ENCODE results near the gene CIAO3. TPM values are rescaled to one million over a fixed set of nuclear protein-coding genes. Genes with fewer than 3 reads are reported as not detected.
A peak's percentile ranks its signal among the peaks of the same experiment; 100 is the strongest.

Gene CIAO3
- total RNA-seq, 1 donor from 2014 or later = 24.2 TPM

DNA sequence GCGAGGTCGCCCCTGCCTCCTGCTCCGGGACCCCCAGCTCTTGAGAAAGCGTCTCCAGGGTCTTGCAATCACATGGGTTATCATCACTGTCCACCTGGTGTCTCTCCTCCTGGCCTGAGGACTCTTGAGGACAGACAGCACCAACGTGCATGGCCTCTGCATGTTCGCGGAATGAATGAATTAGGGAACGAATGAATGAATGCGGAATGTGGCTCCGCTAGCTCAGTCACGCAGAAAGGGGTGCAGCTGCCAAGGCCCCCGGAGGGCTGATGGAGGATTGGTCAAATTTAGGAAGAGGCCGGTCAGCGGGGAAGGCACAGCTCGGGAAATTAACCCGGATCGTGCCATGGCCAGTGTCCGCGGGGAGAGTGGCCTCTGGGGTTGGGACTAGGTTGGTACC lies 38.5 kb downstream of the CIAO3 start:
- intact Hi-C loops (cut with DNase I) = no loop called here
- no peaks in the 10 kb centered on the region for H3K9me3 ChIP-seq
- H3K36me3 ChIP-seq = no peaks in the 10 kb centered on the region
- H3K27me3 ChIP-seq = peaks cover 84% of the 10 kb centered on the region
- DNase-seq = no peak
- no peaks in the 10 kb centered on the region for H3K4me1 ChIP-seq
- no peak overlapping the region for H3K27ac ChIP-seq
- no peak for ATAC-seq
- no peak overlapping the region for H3K4me3 ChIP-seq
- TF ChIP-seq, protein P1, sequence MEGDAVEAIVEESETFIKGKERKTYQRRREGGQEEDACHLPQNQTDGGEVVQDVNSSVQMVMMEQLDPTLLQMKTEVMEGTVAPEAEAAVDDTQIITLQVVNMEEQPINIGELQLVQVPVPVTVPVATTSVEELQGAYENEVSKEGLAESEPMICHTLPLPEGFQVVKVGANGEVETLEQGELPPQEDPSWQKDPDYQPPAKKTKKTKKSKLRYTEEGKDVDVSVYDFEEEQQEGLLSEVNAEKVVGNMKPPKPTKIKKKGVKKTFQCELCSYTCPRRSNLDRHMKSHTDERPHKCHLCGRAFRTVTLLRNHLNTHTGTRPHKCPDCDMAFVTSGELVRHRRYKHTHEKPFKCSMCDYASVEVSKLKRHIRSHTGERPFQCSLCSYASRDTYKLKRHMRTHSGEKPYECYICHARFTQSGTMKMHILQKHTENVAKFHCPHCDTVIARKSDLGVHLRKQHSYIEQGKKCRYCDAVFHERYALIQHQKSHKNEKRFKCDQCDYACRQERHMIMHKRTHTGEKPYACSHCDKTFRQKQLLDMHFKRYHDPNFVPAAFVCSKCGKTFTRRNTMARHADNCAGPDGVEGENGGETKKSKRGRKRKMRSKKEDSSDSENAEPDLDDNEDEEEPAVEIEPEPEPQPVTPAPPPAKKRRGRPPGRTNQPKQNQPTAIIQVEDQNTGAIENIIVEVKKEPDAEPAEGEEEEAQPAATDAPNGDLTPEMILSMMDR (IDR thresholded peaks at IDR 0.05) = no peak

DNA sequence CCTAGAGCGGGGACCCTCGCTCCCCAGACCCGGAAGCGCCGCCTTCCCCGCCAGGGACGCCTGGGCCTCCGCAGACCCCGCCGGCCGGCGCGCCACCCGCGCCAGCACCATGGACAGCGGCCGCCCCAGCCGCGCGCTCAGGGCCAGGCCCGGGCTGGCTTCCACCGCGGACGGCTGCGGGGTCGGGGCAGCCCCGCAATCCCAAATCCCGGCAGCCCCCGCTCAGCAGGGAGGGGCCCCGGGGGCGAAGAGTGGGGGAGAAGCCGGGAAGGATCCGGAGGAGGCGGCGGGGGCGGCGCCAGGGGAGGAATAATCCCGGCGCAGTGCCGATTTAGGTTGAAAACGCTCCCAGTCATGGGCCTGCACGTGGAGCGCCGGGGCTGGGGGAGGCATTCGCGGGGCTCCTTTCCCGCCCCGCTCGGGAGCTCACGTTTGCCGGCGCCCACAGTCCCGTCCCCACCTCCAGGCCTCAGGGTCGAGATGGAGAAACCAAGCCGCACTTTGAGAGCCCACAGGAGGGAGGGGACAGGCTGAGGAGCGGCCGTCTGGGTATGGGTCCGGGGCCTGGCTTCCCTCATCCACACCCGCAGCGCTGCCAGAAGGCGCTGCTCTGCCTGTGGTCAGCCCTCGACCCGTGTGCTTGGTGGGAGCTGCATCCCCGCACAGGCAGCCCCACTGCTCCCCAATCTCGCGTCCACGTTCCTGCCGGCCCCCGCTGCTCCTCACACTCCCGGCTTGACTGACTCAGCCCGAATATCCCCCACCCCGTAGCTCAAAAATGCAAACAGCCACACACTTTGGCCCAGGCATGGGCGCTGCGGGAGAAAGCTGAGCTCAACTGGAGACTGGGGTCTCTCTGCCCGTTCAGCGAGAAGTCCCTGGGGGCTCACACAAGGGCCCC lies 39.9 kb downstream of the CIAO3 start:
- Histone ChIP-seq H3K36me3 (no peaks in the 10 kb centered on the region), H3K27me3 (peaks cover 79% of the 10 kb centered on the region), H3K27ac (no peak overlapping the region), H3K9me3 (no peaks in the 10 kb centered on the region), H3K4me1 (peaks cover under 1% of the 10 kb centered on the region), H3K4me3 (no peak overlapping the region)
- TF ChIP-seq, protein P1 (IDR thresholded peaks at IDR 0.05) = no peak
- ATAC-seq (peak; percentile 44), DNase-seq (no peak)
- intact Hi-C loops (cut with DNase I) = no loop called here

DNA sequence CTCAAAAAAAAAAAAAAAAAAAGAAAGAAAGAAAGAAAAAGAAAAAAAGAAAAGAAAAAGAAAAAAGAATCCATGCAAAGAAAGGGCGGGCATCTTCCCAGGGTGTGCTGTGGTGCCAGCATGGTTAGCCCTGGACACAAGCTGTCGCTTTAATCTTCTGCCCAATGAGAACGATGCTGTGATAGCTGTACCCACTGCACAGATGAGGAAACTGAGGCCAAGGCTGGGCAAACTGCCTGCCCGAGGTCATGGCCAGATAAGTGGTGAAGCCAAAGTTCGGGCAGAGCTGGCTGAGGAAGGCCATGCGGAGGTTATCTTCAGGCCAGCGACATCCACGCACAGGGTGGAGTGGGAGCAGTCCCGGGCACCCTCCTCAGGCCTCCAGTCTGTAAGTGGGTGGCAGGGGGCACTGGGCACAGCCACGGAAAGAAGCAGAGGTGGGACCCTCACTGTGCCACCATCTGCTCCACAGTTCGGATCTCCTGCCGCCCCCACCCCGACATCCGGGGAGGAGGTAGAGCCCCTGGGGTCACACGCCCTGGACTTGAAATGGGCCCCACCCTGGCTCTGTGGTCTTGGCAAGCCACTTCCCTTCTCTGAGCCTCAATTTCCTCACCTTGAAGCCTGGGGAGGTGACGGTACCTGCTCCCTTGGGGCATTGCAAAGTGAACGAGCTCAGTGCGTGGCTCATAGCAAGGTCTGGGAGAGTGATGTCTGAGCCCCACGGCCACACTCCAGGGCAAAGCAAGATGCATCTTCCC lies 41.7 kb downstream of the CIAO3 start:
- DNase-seq (no peak), ATAC-seq (no peak)
- Histone ChIP-seq H3K36me3 (no peaks in the 10 kb centered on the region), H3K4me3 (no peak overlapping the region), H3K27me3 (peaks cover 83% of the 10 kb centered on the region), H3K4me1 (peaks cover 6% of the 10 kb centered on the region), H3K9me3 (no peaks in the 10 kb centered on the region), H3K27ac (no peak overlapping the region)
- TF ChIP-seq, protein P1 (IDR thresholded peaks at IDR 0.05) = no peak
- intact Hi-C loops (cut with DNase I) = no loop called here

DNA sequence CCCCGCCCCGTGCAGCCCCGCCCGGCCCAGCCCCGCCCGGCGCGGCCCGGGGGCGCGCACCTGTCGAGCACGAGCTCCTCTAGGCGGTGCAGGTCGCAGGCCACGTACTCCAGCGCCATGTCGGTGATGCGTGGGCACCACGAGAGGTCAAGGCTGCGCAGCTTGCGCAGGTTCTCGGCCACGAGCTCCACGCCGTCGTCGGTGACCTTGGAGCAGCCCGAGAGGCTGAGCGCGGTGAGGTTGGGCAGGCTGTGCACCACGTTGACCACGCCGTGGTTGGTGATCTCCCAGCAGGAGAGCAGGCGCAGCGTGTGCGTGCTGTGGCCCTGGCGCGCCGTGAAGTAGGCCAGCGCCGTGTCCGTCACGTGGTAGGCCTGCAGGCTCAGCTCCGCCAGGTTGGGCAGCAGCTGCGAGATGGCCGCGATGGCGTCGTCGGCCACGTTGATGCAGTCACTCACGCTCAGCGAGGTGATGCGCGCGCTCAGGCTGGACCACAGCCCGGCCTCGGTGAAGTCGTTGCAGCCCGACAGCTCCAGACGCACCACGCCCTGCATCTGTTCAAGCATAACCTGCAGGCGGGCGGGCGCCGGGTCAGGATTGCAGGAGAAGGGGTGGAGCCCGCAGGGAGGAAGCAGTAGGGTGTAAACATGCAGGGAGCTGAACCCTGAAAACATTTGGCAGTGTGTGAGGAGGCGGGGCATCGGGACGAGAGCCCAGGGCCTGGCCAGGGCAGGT lies 45.3 kb downstream of the CIAO3 start:
- no peaks in the 10 kb centered on the region for H3K36me3 ChIP-seq
- no peak overlapping the region for H3K27ac ChIP-seq
- no peak for DNase-seq
- intact Hi-C loops (cut with DNase I) = no loop called here
- peak overlapping the region; percentile 45 for H3K4me3 ChIP-seq
- ATAC-seq = peak; percentile 68
- peaks cover 66% of the 10 kb centered on the region for H3K27me3 ChIP-seq
- no peaks in the 10 kb centered on the region for H3K9me3 ChIP-seq
- TF ChIP-seq, protein P1 (IDR thresholded peaks at IDR 0.05) = no peak
- H3K4me1 ChIP-seq = peaks cover 10% of the 10 kb centered on the region

DNA sequence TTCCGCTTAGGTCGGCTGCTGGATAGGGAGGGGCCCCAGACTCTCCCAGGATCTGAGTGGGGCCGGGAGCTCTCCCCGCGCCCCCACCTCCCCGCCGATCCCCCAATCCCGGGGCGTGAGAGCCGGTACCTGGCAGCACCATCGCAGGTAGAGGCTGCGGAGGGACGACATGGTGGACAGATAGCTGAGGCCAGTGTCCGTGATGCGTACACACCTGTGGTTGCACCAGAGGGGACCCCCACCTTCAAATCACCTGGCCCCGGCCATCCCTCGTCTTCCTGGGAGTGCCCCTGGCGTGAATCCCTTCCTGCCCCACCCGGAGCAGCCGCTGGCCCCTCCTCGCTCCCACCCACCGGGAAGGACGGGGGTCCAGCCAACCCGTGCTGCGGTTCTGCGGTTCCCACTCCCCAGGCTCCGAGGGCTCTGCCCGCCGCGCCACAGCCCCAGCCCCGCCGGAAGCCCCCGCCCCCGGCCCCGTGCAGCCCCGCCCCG lies 45.9 kb downstream of the CIAO3 start:
- TF ChIP-seq, protein P1 (IDR thresholded peaks at IDR 0.05) = no peak
- peaks cover 12% of the 10 kb centered on the region for H3K4me1 ChIP-seq
- intact Hi-C loops (cut with DNase I) = no loop called here
- H3K27ac ChIP-seq = no peak overlapping the region
- DNase-seq = no peak
- H3K9me3 ChIP-seq = no peaks in the 10 kb centered on the region
- H3K36me3 ChIP-seq = no peaks in the 10 kb centered on the region
- peaks cover 60% of the 10 kb centered on the region for H3K27me3 ChIP-seq
- H3K4me3 ChIP-seq = peak overlapping the region; percentile 34
- ATAC-seq = no peak
